ENCODE data around the gene CYTH1. TPM values are rescaled to one million over a fixed set of nuclear protein-coding genes. Genes with fewer than 3 reads are reported as not detected.

CYTH1 gene
- total RNA-seq, 1 donor from 2014 or later = 147 TPM

DNA sequence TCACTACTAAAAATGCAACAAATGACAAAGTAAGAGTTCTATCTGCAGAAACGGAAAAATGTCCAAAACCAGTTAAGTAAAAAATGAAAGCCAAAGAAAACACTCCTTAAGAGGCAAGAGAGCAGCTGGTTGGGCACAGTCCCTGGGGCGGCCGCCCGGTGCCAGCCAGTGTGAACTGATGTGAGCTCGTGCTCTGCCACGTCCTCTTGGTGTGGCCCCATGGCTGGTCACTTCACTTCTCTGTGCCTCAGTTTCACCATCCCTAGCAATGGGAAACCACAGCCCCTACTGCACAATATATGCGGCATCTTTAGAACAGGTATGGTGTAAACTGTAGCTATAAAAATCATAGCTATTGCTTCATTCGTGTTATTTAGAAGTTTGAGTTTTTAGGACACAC, 37.3 kb upstream of the CYTH1 start:
- intact Hi-C loops (cut with micrococcal nuclease) = loop anchor here (2.0 kb wide), 1 partner anchor 111 kb away; no protein-coding TSS in a partner anchor
- H3K27ac Mint-ChIP-seq = peak overlapping the region; percentile 91
- peaks cover 56% of the 10 kb centered on the region for H3K4me1 Mint-ChIP-seq (ENCODE audit: low read depth)
- H3K9me3 Mint-ChIP-seq = no peaks in the 10 kb centered on the region
- no peaks in the 10 kb centered on the region for H3K27me3 Mint-ChIP-seq (ENCODE audit: insufficient read depth)
- no peak for DNase-seq (ENCODE audit: low spot score)
- peak overlapping the region; percentile 74 for H3K4me3 Mint-ChIP-seq
- peaks cover 72% of the 10 kb centered on the region for H3K36me3 Mint-ChIP-seq (ENCODE audit: low read depth)

DNA sequence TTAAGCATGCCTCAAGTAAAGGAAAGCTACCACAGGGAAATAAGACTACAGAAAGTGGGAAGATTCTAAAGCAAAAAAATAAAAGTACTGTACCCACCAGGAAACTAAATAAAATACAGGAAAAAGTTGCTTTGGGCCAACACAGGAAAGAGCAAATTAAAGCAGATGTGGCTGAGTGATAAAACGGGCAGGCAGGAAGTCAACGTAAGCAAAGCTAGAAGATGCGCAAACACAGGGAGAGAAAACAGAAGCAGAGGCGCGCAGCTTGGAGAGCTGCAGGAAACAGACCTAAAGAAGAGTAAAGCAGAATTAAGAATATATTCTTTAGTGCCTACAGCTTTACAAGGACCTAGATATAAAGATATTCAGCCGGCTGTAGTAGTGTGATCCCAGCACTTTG, 36.9 kb upstream of the CYTH1 start:
- DNase-seq (ENCODE audit: low spot score) = peak; percentile 64
- H3K27ac Mint-ChIP-seq = peak overlapping the region; percentile 91
- no peaks in the 10 kb centered on the region for H3K27me3 Mint-ChIP-seq (ENCODE audit: insufficient read depth)
- intact Hi-C loops (cut with micrococcal nuclease) = loop anchor here (2.0 kb wide), 1 partner anchor 110 kb away; no protein-coding TSS in a partner anchor
- no peaks in the 10 kb centered on the region for H3K9me3 Mint-ChIP-seq
- peaks cover 53% of the 10 kb centered on the region for H3K4me1 Mint-ChIP-seq (ENCODE audit: low read depth)
- peak overlapping the region; percentile 74 for H3K4me3 Mint-ChIP-seq
- H3K36me3 Mint-ChIP-seq (ENCODE audit: low read depth) = peaks cover 74% of the 10 kb centered on the region

DNA sequence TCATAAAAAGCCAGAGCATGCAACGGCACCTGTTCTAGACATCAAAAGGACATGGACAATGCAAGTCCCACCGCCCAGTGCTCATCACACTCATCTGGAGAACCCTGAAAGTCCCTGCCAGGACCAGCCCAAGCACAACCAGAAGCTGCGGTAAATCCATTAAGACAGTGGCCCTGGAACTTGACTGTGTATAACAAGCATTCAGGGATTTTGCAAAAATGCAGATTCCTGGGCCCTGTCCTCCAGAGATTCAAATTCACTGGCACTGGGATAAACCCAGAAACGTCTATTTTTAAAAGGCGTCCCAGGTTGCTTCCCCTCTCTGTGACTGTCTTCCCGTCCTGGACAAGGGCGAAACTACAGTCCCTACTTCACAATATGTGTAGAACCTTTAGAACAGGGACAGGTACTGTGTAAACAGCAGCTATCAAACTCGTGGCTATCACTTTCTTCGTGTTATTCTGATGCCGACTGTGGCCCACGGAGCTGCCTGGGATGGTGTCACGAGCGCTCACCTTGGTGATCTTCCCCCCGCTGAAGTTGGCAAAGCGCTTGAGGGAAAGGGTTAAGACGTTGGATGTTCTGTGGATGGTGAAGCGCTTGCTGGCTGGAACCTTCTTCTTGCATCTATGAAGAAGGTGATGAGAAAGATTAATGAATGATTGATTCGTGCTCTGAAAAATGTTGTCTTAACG, 36.2 kb upstream of the CYTH1 start:
- Mint-ChIP-seq H3K36me3 (ENCODE audit: low read depth) (peaks cover 73% of the 10 kb centered on the region), H3K9me3 (no peaks in the 10 kb centered on the region), H3K4me1 (ENCODE audit: low read depth) (peaks cover 55% of the 10 kb centered on the region), H3K27me3 (ENCODE audit: insufficient read depth) (no peaks in the 10 kb centered on the region), H3K27ac (peak overlapping the region; percentile 91), H3K4me3 (peak overlapping the region; percentile 74)
- intact Hi-C loops (cut with micrococcal nuclease) = loop anchor here (2.0 kb wide), 1 partner anchor 109 kb away; no protein-coding TSS in a partner anchor
- no peak for DNase-seq (ENCODE audit: low spot score)

DNA sequence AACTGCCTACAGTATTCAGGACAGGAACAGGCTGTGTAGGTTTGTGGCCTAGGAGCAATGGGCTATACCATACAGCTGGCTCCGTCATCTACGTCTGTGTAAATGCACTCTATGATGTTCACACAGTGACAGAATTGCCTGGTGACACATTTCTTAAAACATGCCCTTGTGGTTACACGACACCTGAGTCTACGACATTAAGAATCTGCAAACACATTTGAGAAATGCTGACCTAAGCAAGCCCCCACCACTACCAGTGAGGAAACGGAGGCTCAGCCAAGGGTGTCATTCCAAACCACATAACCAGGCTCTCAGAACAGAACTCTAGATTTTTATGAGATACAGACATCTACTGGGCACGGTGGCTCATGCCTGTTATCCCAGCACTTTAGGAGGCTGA, 35.0 kb upstream of the CYTH1 start:
- intact Hi-C loops (cut with micrococcal nuclease) = loop anchor here (1.0 to 2.0 kb wide), 4 partner anchors 12 to 69 kb away; partner anchors contain the start of genes CYTH1 and USP36
- H3K9me3 Mint-ChIP-seq = no peaks in the 10 kb centered on the region
- H3K27ac Mint-ChIP-seq = peak overlapping the region; percentile 80
- DNase-seq (ENCODE audit: low spot score) = peak; percentile 77
- no peaks in the 10 kb centered on the region for H3K27me3 Mint-ChIP-seq (ENCODE audit: insufficient read depth)
- H3K4me3 Mint-ChIP-seq = peak overlapping the region; percentile 40
- H3K36me3 Mint-ChIP-seq (ENCODE audit: low read depth) = peaks cover 73% of the 10 kb centered on the region
- peaks cover 63% of the 10 kb centered on the region for H3K4me1 Mint-ChIP-seq (ENCODE audit: low read depth)

DNA sequence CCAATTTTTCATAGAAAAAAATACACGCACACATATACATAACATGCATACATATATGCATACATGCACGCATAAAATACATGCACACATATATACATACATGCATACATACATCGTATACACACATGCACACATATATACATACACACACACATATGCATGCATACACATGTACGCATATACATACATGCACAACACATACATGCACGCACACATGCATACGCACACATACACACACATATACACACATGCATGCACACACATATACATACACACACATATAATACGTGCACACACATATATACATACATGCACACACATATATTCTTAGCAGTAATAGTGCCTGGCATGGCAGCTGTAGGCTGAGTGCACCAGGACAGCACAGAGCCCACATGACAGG, 33.6 kb upstream of the CYTH1 start:
- intact Hi-C loops (cut with micrococcal nuclease) = loop anchor here (2.0 kb wide), 1 partner anchor 33 kb away; the partner anchor contains the start of gene CYTH1
- Mint-ChIP-seq H3K4me1 (ENCODE audit: low read depth) (peaks cover 58% of the 10 kb centered on the region), H3K4me3 (no peak overlapping the region), H3K9me3 (no peaks in the 10 kb centered on the region), H3K36me3 (ENCODE audit: low read depth) (peaks cover 73% of the 10 kb centered on the region), H3K27me3 (ENCODE audit: insufficient read depth) (no peaks in the 10 kb centered on the region), H3K27ac (no peak overlapping the region)
- DNase-seq (ENCODE audit: low spot score) = no peak

DNA sequence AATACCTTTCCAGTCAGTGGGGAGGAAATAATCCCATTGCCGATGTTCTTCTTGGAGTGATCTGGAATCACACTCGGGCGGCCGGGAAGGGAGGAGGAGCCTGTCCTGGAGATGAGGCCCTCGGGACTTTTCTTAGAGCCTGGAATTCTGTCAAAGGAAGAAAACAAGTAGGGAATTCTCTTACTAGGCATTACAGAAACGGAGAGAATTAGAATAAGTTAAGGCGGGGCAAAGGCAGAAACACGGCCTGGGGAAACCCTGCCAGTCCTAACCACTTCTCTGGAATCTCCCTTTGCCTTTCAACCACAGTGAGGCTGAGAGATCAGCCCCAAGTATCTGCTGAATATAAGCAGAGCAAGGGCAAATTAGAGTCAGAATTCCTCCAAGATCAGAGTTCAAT, 30.8 kb upstream of the CYTH1 start:
- H3K27me3 Mint-ChIP-seq (ENCODE audit: insufficient read depth) = no peaks in the 10 kb centered on the region
- H3K9me3 Mint-ChIP-seq = no peaks in the 10 kb centered on the region
- intact Hi-C loops (cut with micrococcal nuclease) = no loop called here
- DNase-seq (ENCODE audit: low spot score) = no peak
- peaks cover 32% of the 10 kb centered on the region for H3K4me1 Mint-ChIP-seq (ENCODE audit: low read depth)
- H3K36me3 Mint-ChIP-seq (ENCODE audit: low read depth) = peaks cover 69% of the 10 kb centered on the region
- H3K27ac Mint-ChIP-seq = peak overlapping the region; percentile 23
- H3K4me3 Mint-ChIP-seq = peak overlapping the region; percentile 45

DNA sequence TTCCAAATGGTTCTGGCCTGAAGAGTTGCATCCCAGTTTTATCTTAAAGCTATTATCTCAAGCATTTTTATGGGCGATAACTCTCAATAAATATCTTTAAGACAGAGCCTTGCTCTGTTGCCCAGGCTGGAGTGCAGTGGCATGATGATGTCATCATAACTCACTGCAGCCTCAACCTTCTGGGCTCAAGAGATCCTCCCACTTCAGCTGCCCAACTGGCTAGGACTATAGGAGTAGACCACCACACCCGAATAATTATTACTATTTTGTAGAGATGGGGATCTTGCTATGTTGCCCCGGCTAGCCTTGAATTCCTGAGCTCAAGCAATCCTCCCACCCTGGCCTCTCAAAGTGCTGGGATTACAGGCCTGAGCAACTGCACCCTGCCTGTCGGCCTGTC, 26.1 kb upstream of the CYTH1 start:
- peaks cover 70% of the 10 kb centered on the region for H3K36me3 Mint-ChIP-seq (ENCODE audit: low read depth)
- DNase-seq (ENCODE audit: low spot score) = no peak
- H3K4me1 Mint-ChIP-seq (ENCODE audit: low read depth) = peaks cover 38% of the 10 kb centered on the region
- intact Hi-C loops (cut with micrococcal nuclease) = loop anchor here (5.0 kb wide), 1 partner anchor 34 kb away; the partner anchor contains the start of gene USP36
- H3K27ac Mint-ChIP-seq = no peak overlapping the region
- H3K9me3 Mint-ChIP-seq = no peaks in the 10 kb centered on the region
- H3K27me3 Mint-ChIP-seq (ENCODE audit: insufficient read depth) = no peaks in the 10 kb centered on the region
- no peak overlapping the region for H3K4me3 Mint-ChIP-seq

DNA sequence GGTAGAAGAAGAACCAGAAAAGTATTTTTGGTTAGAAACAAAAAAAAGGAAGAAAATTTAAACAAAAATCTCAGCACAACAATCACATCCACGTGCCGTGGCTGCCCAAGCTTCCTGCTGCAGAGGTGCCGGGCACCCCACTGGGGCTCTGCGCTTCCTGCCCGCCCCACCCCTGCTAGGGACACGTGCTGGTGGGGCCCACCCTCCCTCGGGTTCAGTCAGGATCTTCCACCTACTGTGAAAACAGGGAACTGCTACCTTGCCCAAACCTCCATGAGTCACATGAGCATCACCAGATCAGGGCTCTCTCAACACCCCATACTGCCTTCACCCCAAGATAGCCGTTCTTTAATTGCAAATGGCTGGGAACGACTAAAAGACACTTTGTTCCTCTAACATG, 24.4 kb upstream of the CYTH1 start:
- H3K27me3 Mint-ChIP-seq (ENCODE audit: insufficient read depth) = no peaks in the 10 kb centered on the region
- H3K27ac Mint-ChIP-seq = peak overlapping the region; percentile 79
- DNase-seq (ENCODE audit: low spot score) = no peak
- peaks cover 68% of the 10 kb centered on the region for H3K36me3 Mint-ChIP-seq (ENCODE audit: low read depth)
- peaks cover 41% of the 10 kb centered on the region for H3K4me1 Mint-ChIP-seq (ENCODE audit: low read depth)
- intact Hi-C loops (cut with micrococcal nuclease) = loop anchor here (5.0 kb wide), 1 partner anchor 36 kb away; the partner anchor contains the start of gene USP36
- no peaks in the 10 kb centered on the region for H3K9me3 Mint-ChIP-seq
- peak overlapping the region; percentile 2 for H3K4me3 Mint-ChIP-seq

DNA sequence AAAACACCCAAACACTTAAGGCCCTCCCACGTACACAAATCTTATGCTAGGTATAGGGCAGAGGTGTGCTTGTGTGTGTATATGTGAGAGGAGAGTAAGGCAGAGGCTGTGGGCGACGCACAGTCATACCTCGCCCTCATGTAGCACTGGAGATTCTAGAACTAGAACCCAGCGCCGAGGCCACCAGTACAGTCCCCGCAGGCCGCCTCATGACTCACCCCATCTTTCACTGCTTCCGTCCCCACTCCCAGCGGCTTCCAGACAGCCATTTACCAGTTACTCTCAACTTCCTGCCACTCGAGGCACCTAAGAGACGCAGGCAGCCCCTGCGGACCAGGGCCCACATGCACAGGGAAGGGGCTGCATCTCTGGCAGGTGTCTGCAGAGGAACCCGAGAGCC, 23.2 kb upstream of the CYTH1 start:
- DNase-seq (ENCODE audit: low spot score) = peak; percentile 60

DNA sequence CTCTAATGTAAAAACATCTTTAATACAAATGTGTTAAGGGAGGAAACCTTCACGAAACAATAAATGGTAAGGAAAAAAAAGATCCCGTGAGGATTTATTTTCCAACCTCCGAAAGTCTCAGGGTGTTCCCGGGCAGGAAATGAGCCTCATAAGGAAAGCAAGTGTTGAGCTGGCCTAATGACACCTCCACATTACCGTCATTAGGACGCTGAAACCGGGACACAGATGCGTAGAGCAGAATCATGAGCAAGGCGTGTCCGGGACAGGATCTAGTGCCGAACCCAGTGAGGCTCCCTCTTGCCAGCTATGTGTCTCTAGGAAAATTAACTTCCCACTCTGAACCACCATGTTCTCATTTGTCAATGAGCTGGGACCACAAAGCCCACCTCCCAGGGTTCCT, 22.7 kb upstream of the CYTH1 start:
- Mint-ChIP-seq H3K27me3 (ENCODE audit: insufficient read depth) (no peaks in the 10 kb centered on the region), H3K36me3 (ENCODE audit: low read depth) (peaks cover 66% of the 10 kb centered on the region), H3K4me3 (no peak overlapping the region), H3K27ac (peak overlapping the region; percentile 79), H3K4me1 (ENCODE audit: low read depth) (peaks cover 51% of the 10 kb centered on the region), H3K9me3 (no peaks in the 10 kb centered on the region)
- no peak for DNase-seq (ENCODE audit: low spot score)
- intact Hi-C loops (cut with micrococcal nuclease) = loop anchor here (1.0 to 5.0 kb wide), 4 partner anchors 13 to 56 kb away; partner anchors contain the start of genes CYTH1 and USP36

More for the DNA sequence above, 23.2 kb upstream of the CYTH1 start:
- Mint-ChIP-seq H3K4me3 (no peak overlapping the region), H3K36me3 (ENCODE audit: low read depth) (peaks cover 67% of the 10 kb centered on the region), H3K4me1 (ENCODE audit: low read depth) (peaks cover 47% of the 10 kb centered on the region), H3K9me3 (no peaks in the 10 kb centered on the region), H3K27ac (peak overlapping the region; percentile 79), H3K27me3 (ENCODE audit: insufficient read depth) (no peaks in the 10 kb centered on the region)
- intact Hi-C loops (cut with micrococcal nuclease) = loop anchor here (1.0 to 5.0 kb wide), 4 partner anchors 12 to 56 kb away; partner anchors contain the start of genes CYTH1 and USP36

DNA sequence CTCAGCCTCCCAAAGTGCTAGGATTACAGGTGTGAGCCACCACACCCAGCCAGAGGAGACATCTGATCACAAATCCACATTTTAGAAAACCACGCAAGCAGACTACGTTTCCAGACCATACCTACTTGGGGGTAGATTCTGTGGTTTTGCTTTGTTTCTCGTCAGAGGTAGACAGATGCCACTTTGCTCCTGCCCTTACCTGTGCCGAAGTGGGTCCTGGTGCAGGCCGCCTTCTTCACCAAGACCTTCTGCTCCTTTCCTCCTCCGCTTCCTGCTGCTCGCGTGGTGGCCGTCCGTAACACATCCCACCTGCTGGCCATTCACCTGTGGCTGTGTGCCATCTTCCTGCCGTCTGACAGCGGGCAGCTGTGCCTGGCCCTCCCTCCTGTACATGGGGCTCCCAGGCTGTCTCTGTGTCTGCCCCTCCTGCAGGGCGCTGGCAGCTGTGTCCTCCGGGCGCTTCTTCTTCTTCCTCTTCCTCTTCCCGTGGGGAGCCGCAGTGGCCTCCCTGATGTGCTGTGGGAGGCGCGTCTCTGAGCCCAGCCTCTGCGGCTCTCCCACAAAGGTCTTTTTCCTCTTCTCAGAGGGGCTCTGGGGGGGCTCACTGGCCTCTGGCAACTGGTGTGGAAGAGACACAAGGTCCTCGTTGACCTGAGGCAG, 21.2 kb upstream of the CYTH1 start:
- Mint-ChIP-seq H3K4me1 (ENCODE audit: low read depth) (peaks cover 65% of the 10 kb centered on the region), H3K9me3 (no peaks in the 10 kb centered on the region), H3K4me3 (peak overlapping the region; percentile 68), H3K27ac (peak overlapping the region; percentile 68), H3K36me3 (ENCODE audit: low read depth) (peaks cover 74% of the 10 kb centered on the region), H3K27me3 (ENCODE audit: insufficient read depth) (no peaks in the 10 kb centered on the region)
- intact Hi-C loops (cut with micrococcal nuclease) = no loop called here
- DNase-seq (ENCODE audit: low spot score) = no peak

DNA sequence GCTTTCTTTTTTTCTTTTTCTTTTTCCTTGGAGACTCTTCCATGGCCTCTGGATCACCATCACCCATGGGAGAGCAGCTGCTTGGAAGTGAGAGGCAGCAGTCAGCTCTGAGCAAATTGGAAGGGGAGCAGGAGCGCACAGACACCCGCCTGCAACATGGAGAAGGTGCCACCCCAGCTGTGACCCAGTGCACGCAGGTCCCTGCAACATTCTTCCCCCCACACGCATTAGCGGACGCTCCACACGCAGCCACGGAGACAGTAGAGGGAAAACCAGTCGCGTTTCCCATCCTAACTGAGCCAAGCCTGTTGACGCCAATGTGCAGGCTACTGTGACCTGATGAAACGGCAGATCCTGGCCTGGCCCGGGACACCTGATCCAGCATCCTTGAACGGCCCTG, 20.4 kb upstream of the CYTH1 start:
- Mint-ChIP-seq H3K4me1 (ENCODE audit: low read depth) (peaks cover 73% of the 10 kb centered on the region), H3K9me3 (no peaks in the 10 kb centered on the region), H3K36me3 (ENCODE audit: low read depth) (peaks cover 75% of the 10 kb centered on the region), H3K4me3 (peak overlapping the region; percentile 19), H3K27ac (no peak overlapping the region), H3K27me3 (ENCODE audit: insufficient read depth) (no peaks in the 10 kb centered on the region)
- no peak for DNase-seq (ENCODE audit: low spot score)
- intact Hi-C loops (cut with micrococcal nuclease) = no loop called here

DNA sequence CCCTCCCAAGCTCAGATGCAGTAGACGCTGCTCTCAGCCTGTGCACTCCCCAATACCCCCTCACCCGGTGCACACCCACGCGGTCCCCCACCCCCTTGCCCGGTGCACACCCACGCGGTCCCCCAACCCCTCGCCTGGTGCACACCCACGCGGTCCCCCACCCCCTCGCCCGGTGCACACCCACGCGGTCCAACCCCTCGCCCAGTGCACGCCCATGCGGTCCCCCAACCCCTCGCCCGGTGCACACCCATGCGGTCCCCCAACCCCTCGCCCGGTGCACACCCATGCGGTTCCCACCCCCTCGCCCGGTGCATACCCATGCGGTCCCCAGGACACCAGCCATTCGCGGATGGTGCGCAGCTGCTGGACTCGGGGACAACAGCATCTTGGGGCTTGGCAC, 19.9 kb upstream of the CYTH1 start:
- peaks cover 73% of the 10 kb centered on the region for H3K4me1 Mint-ChIP-seq (ENCODE audit: low read depth)

More for the DNA sequence above, 19.9 kb upstream of the CYTH1 start:
- Mint-ChIP-seq H3K27me3 (ENCODE audit: insufficient read depth) (no peaks in the 10 kb centered on the region), H3K9me3 (no peaks in the 10 kb centered on the region), H3K4me3 (no peak overlapping the region), H3K36me3 (ENCODE audit: low read depth) (peaks cover 72% of the 10 kb centered on the region), H3K27ac (no peak overlapping the region)
- DNase-seq (ENCODE audit: low spot score) = no peak
- intact Hi-C loops (cut with micrococcal nuclease) = no loop called here
